GM10266 (cell line): ENCODE data around the gene CYP26A1.

Experiments
- DNase-seq: peaks from one replicate; pipeline ENCODE4 v3.0.0; 2012; ENCODE audit errors: extremely low spot score
- CTCF ChIP-seq: IDR thresholded peaks from 2 replicates; pipeline ENCODE4 v1.5.1; 2012; ENCODE audit warnings: mild to moderate bottlenecking, low read depth; ENCODE audit not compliant: control insufficient read depth, insufficient read depth; ENCODE audit errors: missing control alignments

CYP26A1 gene

GRCh38 chr10:93073539-93074146 lies at the start of gene CYP26A1:
Gene CYP26A1, plus strand, starts transcription at chr10:93073893. Its CDS starts 42 bp downstream, at chr10:93073935.
- DNase-seq: no peak
- TF ChIP-seq CTCF: no peak

- no peak for DNase-seq
- no peak for TF ChIP-seq CTCF
These were observed 47.6 kb upstream of the CYP26A1 start for GRCh38 chr10:93026072-93026471.

- no peak for TF ChIP-seq CTCF
- no peak for DNase-seq
These were observed 46.2 kb upstream of the CYP26A1 start for GRCh38 chr10:93027508-93027907.

GRCh38 chr10:93028883-93029282 lies 44.8 kb upstream of the CYP26A1 start:
- TF ChIP-seq CTCF: no peak
- no peak for DNase-seq

GRCh38 chr10:93030409-93030808 lies 43.3 kb upstream of the CYP26A1 start:
- TF ChIP-seq CTCF: no peak
- no peak for DNase-seq

- TF ChIP-seq CTCF: no peak
- DNase-seq: no peak
These were observed 41.4 kb upstream of the CYP26A1 start for GRCh38 chr10:93032105-93032808.

GRCh38 chr10:93032809-93033137 lies 40.9 kb upstream of the CYP26A1 start:
- no peak for DNase-seq
- no peak for TF ChIP-seq CTCF
